ENCODE results near the gene MSI2.

MSI2 gene

DNA sequence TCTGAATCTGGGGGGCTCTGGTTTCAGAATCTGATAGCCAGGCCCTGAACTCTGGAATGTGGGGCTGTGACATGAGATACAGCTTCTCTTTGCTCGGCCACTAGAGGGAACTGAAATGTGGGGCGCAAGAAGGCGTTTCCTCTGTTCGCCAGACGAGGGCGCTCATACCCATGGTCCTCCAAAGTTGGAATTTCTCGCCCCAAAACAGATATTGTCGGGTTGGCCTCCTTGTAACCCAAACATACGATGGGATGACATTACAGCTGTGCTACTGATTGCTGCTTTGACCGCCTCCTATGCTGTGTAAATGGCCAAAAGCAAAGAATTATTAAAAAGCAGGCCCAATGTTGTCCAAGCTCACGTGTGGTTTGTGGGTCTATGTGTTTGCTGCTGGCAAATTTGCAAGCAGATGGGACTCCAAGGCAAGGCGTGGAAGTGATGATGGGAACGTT lies 13.1 kb upstream of the MSI2 start:
- Histone ChIP-seq H3K4me3 (ENCODE audit: low read length) (no peak overlapping the region), H3K79me2 (ENCODE audit: control insufficient read depth, low read length) (no peaks in the 10 kb centered on the region), H3K9me3 (ENCODE audit: control insufficient read depth, insufficient read depth, low read length) (no peaks in the 10 kb centered on the region), H3K27me3 (ENCODE audit: control insufficient read depth, low read length) (no peaks in the 10 kb centered on the region), H3K4me2 (ENCODE audit: low read length) (0 out of 2 replicates have a peak overlapping the region, but pooled peaks have one; percentile 20), H3F3A (ENCODE audit: control insufficient read depth, insufficient read depth) (no peaks in the 10 kb centered on the region), H4K20me1 (ENCODE audit: control insufficient read depth, insufficient read depth, low read depth, low read length) (no peaks in the 10 kb centered on the region), H3K4me1 (ENCODE audit: control insufficient read depth, low read length) (peaks cover 9% of the 10 kb centered on the region), H3K36me3 (ENCODE audit: control insufficient read depth, low read length) (no peaks in the 10 kb centered on the region), H3K27ac (ENCODE audit: low read depth, low read length) (no peak overlapping the region), H3K9me2 (replicated peaks; ENCODE audit: control insufficient read depth, low read length) (no peaks in the 10 kb centered on the region)
- TF ChIP-seq, protein P1, sequence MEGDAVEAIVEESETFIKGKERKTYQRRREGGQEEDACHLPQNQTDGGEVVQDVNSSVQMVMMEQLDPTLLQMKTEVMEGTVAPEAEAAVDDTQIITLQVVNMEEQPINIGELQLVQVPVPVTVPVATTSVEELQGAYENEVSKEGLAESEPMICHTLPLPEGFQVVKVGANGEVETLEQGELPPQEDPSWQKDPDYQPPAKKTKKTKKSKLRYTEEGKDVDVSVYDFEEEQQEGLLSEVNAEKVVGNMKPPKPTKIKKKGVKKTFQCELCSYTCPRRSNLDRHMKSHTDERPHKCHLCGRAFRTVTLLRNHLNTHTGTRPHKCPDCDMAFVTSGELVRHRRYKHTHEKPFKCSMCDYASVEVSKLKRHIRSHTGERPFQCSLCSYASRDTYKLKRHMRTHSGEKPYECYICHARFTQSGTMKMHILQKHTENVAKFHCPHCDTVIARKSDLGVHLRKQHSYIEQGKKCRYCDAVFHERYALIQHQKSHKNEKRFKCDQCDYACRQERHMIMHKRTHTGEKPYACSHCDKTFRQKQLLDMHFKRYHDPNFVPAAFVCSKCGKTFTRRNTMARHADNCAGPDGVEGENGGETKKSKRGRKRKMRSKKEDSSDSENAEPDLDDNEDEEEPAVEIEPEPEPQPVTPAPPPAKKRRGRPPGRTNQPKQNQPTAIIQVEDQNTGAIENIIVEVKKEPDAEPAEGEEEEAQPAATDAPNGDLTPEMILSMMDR (IDR thresholded peaks at IDR 0.05; ENCODE audit: low read depth, low read length, poor library complexity, severe bottlenecking), result peak; percentile 100
- TF ChIP-seq EZH2phosphoT487 (IDR thresholded peaks at IDR 0.05; ENCODE audit: borderline replicate concordance, low read length), result no peak

DNA sequence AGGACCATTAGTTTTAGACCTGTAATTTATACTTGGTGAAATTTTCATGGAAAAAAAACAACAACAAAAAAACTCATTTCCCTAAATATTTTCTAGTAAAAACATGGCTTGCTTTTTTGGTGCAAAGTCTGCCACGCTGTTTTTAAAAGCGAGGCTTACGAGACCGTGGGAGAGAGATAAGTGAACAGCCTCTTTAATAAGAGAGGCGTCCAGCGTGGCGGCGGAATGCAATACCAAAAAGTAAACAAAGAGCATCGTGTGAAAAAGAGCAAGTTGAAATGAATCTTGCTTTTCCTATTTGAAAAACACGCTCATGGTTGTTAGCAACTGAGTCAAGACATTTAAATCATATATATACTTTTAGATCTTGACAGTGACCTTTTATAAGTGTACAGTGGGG lies 10.5 kb upstream of the MSI2 start:
- peaks cover 10% of the 10 kb centered on the region; the same call in 1 of the 2 replicates for H3K9me3 ChIP-seq (ENCODE audit: control insufficient read depth, insufficient read depth, low read length)
- no peaks in the 10 kb centered on the region for H3K9me2 ChIP-seq (replicated peaks; ENCODE audit: control insufficient read depth, low read length)
- no peak overlapping the region for H3K4me3 ChIP-seq (ENCODE audit: low read length)
- H3K27me3 ChIP-seq (ENCODE audit: control insufficient read depth, low read length), result no peaks in the 10 kb centered on the region
- no peaks in the 10 kb centered on the region for H3K36me3 ChIP-seq (ENCODE audit: control insufficient read depth, low read length)
- no peaks in the 10 kb centered on the region for H3K79me2 ChIP-seq (ENCODE audit: control insufficient read depth, low read length)
- H3K4me2 ChIP-seq (ENCODE audit: low read length), result no peak overlapping the region
- TF ChIP-seq EZH2phosphoT487 (IDR thresholded peaks at IDR 0.05; ENCODE audit: borderline replicate concordance, low read length), result no peak
- TF ChIP-seq, protein P1 (IDR thresholded peaks at IDR 0.05; ENCODE audit: low read depth, low read length, poor library complexity, severe bottlenecking), result no peak
- H4K20me1 ChIP-seq (ENCODE audit: control insufficient read depth, insufficient read depth, low read depth, low read length), result no peaks in the 10 kb centered on the region
- no peaks in the 10 kb centered on the region for H3F3A ChIP-seq (ENCODE audit: control insufficient read depth, insufficient read depth)
- peaks cover 9% of the 10 kb centered on the region for H3K4me1 ChIP-seq (ENCODE audit: control insufficient read depth, low read length)
- no peak overlapping the region for H3K27ac ChIP-seq (ENCODE audit: low read depth, low read length)

DNA sequence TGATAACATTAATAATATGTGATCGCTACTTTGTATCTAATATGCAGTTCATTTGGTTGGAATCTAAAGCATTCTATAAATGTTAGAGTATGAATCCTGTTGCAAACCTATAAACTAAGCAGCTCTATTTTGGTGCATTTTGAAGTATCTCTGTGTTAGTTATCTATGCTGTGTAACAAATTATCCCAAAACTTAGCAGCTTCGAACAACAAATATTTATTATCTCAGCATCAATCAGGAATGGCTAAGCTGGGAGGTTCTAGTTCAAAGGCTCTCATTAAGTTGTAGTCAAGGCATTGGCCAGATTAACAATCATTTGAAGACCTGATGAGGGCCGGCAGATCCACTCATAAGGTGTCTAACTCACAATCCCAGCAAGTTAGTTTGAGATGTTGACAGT lies 10.1 kb upstream of the MSI2 start:
- H4K20me1 ChIP-seq (ENCODE audit: control insufficient read depth, insufficient read depth, low read depth, low read length), result no peaks in the 10 kb centered on the region
- peaks cover 9% of the 10 kb centered on the region for H3K4me1 ChIP-seq (ENCODE audit: control insufficient read depth, low read length)
- H3K27me3 ChIP-seq (ENCODE audit: control insufficient read depth, low read length), result no peaks in the 10 kb centered on the region
- H3K79me2 ChIP-seq (ENCODE audit: control insufficient read depth, low read length), result no peaks in the 10 kb centered on the region
- no peaks in the 10 kb centered on the region for H3F3A ChIP-seq (ENCODE audit: control insufficient read depth, insufficient read depth)
- H3K4me2 ChIP-seq (ENCODE audit: low read length), result no peak overlapping the region
- TF ChIP-seq, protein P1 (IDR thresholded peaks at IDR 0.05; ENCODE audit: low read depth, low read length, poor library complexity, severe bottlenecking), result no peak
- TF ChIP-seq EZH2phosphoT487 (IDR thresholded peaks at IDR 0.05; ENCODE audit: borderline replicate concordance, low read length), result no peak
- no peaks in the 10 kb centered on the region for H3K9me2 ChIP-seq (replicated peaks; ENCODE audit: control insufficient read depth, low read length)
- H3K27ac ChIP-seq (ENCODE audit: low read depth, low read length), result no peak overlapping the region
- H3K9me3 ChIP-seq (ENCODE audit: control insufficient read depth, insufficient read depth, low read length), result peaks cover 15% of the 10 kb centered on the region; the same call in 1 of the 2 replicates
- H3K4me3 ChIP-seq (ENCODE audit: low read length), result no peak overlapping the region
- no peaks in the 10 kb centered on the region for H3K36me3 ChIP-seq (ENCODE audit: control insufficient read depth, low read length)

All from DOHH2 (cell line).